HL-60 (cell line): ENCODE results near the gene AP1G1.

Experiments used
- DNase-seq, 2 experiments: peaks; one replicate each; pipeline ENCODE4 v3.0.0-alpha.2; 2010 to 2020; ENCODE audit warnings: low read depth in 1 of 2, low spot score in 1 of 2
- H3K27ac ChIP-seq: fragments of 250-450 bp; sonication (Bioruptor Pico); replicated peaks from 2 replicates; pipeline ENCODE4 v1.5.1; 2020; ENCODE audit warnings: mild to moderate bottlenecking, moderate library complexity
- H3K27me3 ChIP-seq: fragments of 250-450 bp; sonication (Bioruptor Pico); 2 replicates; pipeline ENCODE4 v1.5.1; 2021; ENCODE audit warnings: mild to moderate bottlenecking, moderate library complexity; ENCODE audit not compliant: insufficient read depth, poor library complexity, severe bottlenecking
- H3K4me3 ChIP-seq: replicated peaks from 2 replicates; pipeline ENCODE4 v1.5.1; 2011; ENCODE audit warnings: mild to moderate bottlenecking, control low read depth, low read length; ENCODE audit not compliant: insufficient read depth
- CTCF ChIP-seq: IDR thresholded peaks from one replicate; pipeline ENCODE4 v1.5.1; 2011; ENCODE audit warnings: low read length, control low read depth, inconsistent platforms; ENCODE audit not compliant: insufficient read depth
- GABPA ChIP-seq: IDR thresholded peaks from 2 replicates; pipeline ENCODE4 v1.6.1; 2012; ENCODE audit warnings: low read depth
- POLR2AphosphoS5 ChIP-seq: IDR thresholded peaks from 2 replicates; pipeline ENCODE4 v1.6.1; 2012; ENCODE audit warnings: low read depth
- REST ChIP-seq: IDR thresholded peaks from 2 replicates; pipeline ENCODE4 v1.6.1; 2012; ENCODE audit warnings: low read depth; ENCODE audit not compliant: insufficient replicate concordance
- SPI1 ChIP-seq: IDR thresholded peaks from 2 replicates; pipeline ENCODE4 v1.6.1; 2012; ENCODE audit warnings: low read depth, mild to moderate bottlenecking, borderline replicate concordance
- long read RNA-seq: library from polyadenylated mRNA; unstranded; transcript quantifications from one replicate; pipeline ENCODE4 v2.0.0, GENCODE V29; 2020

Gene AP1G1
- long read RNA-seq, full-length matches to known transcripts, result 16 of 35 reads
- long read RNA-seq, partial matches to known transcripts, result 4 of 35 reads
- long read RNA-seq, other reads (novel, unspliced or antisense), result 15 of 35 reads

- TF ChIP-seq SPI1 (no peak), POLR2AphosphoS5 (peak; percentile 68; the same call in 1 of the 2 replicates), REST (peak; percentile 72), CTCF (no peak), GABPA (0 out of 2 replicates have a peak, but pooled peaks have one; percentile 37)
- no peaks in the 10 kb centered on the region for H3K27me3 ChIP-seq
- peak; percentile 96 to 97 for DNase-seq
- peak within 1 kb of the TSS; percentile 100 for H3K27ac ChIP-seq
- peak within 1 kb of the TSS; percentile 89 for H3K4me3 ChIP-seq
Observed at GRCh38 chr16:71808593-71809459, at the start of gene AP1G1. TSS of gene AP1G1 (minus strand) at chr16:71808834. CDS start at chr16:71789479, 19,355 bp downstream.

- H3K4me3 ChIP-seq, result no peak overlapping the region
- TF ChIP-seq GABPA (no peak), CTCF (no peak), SPI1 (no peak), POLR2AphosphoS5 (no peak), REST (no peak)
- no peak for DNase-seq
- H3K27ac ChIP-seq, result no peak overlapping the region
- no peaks in the 10 kb centered on the region for H3K27me3 ChIP-seq
Observed at GRCh38 chr16:71855937-71856662, 47.5 kb upstream of the AP1G1 start.

GRCh38 chr16:71854369-71854948 is 45.8 kb upstream of the AP1G1 start:
- TF ChIP-seq SPI1 (no peak), CTCF (no peak), POLR2AphosphoS5 (no peak), GABPA (no peak), REST (no peak)
- Histone ChIP-seq H3K27me3 (no peaks in the 10 kb centered on the region), H3K4me3 (no peak overlapping the region), H3K27ac (no peak overlapping the region)
- no peak for DNase-seq
